HG03460 (cell line): ENCODE measurements around the gene P4HB.

Experiments used
- ATAC-seq: cut with Tn5 transposase; IDR thresholded peaks from one replicate; pipeline ENCODE4 v1.9.1; 2021; ENCODE audit not compliant: unreplicated experiment

P4HB gene

GRCh38 chr17:81813371-81813684 is 47.0 kb downstream of the P4HB start:
- ATAC-seq = no peak

DNA sequence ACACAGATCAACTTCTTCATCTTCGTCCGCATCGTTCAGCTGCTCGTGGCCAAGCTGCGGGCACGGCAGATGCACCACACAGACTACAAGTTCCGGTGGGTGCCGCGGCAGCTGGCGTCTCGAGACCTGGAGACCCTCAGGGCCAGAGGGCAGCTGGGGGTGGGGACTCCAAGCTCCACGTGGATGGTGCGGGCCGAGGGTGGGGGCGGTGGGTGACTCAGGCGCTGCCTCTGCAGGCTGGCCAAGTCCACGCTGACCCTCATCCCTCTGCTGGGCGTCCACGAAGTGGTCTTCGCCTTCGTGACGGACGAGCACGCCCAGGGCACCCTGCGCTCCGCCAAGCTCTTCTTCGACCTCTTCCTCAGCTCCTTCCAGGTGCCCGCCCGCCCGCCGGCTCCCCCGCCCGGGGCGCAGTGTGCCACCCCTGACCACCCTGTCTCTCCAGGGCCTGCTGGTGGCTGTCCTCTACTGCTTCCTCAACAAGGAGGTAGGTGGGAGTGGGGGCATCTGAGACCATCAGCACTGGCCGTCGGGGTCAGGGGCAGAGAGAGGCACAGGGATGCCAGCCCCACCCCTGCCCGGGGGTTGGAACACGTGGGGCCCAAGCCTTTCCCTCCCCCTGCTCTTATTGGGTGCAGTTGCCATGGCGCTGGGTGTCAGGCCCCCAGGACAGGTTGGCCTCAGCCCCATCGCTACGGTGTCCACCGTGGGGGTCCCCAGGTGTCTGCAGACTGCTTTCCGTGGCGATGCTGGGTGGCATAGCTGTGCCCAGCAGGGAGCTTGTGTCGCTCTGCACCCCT is 47.6 kb downstream of the P4HB start:
- ATAC-seq = no peak

DNA sequence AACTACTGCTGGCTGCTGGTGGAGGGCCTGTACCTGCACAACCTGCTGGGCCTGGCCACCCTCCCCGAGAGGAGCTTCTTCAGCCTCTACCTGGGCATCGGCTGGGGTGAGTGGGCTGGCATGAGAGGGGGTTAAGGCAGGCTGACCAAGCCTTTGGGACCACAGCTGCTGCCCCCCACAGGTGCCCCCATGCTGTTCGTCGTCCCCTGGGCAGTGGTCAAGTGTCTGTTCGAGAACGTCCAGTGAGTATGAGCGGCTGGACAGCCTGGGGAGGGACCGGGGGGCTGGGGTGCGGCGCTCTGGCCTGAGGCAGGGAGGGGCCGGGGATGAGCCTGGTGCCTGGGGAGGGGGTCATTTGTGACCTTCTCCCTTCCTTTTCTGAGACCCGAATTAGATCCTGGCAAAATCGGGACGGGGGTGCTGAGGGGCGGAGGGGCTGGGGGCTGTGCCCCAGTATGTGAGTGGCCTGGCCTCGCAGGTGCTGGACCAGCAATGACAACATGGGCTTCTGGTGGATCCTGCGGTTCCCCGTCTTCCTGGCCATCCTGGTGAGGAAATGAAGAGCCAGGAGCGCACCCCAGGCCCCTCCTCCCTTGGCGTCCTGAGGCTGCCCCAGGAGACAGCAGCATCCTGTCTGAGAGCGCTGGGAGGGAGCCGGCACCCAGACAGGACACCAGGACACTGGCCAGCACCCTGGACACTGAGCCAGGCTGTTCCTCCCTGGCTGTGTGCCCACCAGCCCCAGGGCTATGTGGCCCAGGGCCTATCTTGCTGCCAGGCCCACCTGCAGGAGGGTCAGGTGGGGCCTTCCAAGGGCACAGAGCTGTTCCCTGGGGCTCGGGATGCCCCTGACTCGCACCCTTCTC is 48.4 kb downstream of the P4HB start:
- ATAC-seq = no peak

GRCh38 chr17:81810892-81811704 is 49.2 kb downstream of the P4HB start:
- no peak for ATAC-seq

- no peak for ATAC-seq
These were observed 49.9 kb downstream of the P4HB start for GRCh38 chr17:81810476-81810875.

GRCh38 chr17:81809556-81809998 is 50.8 kb downstream of the P4HB start:
- ATAC-seq = no peak

DNA sequence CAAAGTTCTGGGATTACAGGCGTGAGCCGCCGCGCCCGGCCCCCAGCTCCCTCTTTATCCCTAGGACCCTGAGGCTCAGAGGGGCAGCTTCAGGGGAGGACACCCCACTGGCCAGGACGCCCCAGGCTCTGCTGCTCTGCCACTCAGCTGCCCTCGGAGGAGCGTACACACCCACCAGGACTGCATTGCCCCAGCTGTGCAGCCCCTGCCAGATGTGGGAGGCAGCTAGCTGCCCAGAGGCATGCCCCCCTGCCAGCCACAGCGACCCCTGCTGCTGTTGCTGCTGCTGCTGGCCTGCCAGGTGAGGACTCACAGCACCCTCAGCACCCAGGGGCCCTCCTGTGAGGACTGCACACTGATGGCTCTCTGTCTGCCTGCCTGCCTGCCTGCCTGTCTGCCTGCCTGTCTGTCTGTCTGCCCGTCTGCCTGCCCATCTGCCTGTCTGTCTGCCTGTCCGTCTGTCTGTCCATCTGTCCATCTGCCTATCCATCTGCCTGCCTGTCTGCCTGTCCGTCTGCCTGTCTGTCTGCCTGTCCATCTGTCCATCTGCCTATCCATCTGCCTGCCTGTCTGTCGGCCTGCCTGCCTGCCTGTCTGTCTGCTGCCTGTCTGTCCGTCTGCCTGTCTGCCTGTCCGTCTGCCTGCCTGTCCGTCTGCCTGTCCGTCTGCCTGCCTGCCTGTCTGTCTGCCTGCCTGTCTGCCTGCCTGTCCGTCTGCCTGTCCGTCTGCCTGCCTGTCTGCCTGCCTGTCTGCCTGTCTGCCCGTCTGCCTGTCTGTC is 51.4 kb downstream of the P4HB start:
- no peak for ATAC-seq

DNA sequence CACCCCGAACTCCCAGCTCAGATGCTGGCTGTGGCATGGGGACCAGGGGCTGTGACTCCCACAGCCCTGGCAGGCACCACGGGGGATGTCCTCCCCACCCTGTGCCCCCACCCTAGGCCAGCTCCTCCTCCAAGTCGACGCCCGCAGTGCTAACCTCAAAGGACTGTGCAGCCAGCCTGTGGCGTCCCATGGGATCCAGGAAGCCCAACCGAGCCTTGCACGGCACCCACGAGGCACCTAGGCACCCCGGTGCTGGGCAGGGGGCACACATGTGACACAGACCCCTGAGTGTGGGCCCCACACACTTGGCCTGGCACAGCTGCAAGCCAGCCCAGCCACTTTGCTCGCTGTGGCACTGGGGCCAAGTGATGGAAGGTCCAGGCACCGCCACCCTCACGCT is 52.5 kb downstream of the P4HB start:
- ATAC-seq = no peak

DNA sequence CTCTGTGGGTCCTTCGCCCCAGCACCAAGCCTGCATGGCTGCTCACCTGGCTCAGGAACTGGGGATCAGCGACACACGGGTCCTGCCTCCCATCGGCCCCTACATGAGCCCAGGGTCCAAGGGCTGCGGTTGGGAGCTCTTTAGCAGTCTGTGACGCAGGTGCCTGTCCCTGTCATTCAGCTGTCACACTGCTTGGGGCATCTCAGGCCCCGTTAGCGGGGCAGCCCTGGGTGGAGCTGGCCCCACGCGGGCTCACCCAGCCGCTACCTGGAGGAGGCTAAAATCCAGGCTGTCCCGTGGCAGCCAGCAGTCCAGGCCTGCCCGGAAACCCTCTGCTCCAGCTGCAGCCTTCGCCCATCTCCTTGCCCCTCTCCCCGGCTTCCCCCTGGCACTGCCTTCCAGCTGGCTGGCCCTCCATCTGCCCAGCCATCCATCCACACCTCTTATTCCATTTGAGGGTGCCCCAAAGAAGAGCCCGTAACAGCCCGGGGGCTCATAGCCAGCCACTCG is 53.1 kb downstream of the P4HB start:
- ATAC-seq = no peak

DNA sequence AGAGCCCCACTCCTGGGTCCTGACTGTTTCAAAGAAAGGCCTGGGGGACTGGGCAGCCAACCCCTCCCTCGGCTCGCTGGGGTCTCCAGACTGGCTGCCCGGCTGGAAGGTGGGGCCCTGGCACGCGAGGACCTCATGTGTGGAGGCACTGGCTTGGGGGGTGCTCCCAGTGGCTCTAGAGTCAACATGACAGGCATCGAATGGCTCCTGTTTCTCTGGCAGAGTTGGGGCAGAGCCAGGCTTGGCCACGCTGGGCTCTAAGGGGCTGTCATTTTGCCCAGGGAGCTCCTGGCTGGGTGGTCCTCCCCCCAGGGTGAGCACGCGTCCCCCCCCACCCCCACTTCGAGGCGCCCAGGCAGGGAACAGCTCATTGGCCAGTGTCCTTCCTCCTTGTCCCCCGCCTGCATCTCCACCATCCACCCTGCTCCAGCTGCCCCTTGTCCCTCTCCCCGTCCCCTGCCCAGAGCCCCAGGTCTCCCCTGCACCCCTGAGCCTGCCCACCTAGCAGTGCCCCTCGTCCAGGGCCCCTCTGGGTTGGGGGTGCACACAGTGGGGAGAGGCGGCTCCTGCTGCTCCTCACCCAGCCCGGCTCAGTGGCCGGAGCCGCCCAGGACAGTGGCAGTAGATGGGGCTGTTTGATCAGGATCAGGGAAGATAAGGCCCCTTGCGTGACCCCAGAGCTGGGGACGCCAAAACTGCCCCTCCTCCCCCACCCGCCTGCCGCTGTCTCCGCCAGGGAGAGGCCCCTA is 53.7 kb downstream of the P4HB start:
- no peak for ATAC-seq

GRCh38 chr17:81805707-81806460 is 54.5 kb downstream of the P4HB start:
- ATAC-seq = no peak

DNA sequence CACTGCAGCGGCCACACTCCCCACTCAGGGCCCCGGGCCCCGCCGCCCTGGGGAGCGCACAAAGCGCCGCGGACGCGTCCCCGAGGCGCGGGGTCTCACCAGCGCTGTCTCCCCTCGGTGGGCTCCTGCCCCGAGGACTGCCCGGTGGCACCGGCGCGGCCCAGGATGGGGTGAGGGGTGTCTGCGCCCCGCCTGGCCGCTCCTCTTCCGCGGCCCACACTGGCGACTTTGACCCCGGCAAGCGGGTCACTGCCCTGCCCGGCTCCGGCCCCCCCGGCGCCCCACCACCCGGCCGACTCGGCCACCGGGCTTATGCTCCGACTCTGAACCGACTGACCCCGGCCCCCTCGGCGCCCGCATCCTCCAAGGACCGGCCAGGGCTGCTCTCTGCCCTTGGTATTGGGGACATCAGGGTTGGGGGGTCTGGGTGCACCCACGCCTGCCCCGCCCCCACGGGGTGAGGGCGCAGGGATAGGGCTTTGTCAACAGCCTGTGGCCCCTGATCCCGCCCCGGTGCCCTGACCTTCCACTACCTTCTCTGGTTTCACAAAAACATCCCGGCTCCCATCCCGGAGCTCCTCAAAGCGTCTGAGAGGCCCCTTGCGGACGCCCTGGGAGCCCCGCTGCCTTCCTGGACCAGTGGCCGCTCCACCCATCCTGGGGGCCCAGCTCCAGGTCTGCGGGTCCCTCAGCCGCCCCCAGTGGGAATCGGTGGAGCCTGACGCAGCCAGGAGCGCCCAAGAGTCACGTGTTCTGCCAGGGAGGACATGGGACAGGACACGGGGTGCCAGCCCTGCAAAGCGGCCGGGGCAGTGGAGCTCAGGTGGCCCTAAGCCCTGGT is 55.6 kb downstream of the P4HB start:
- ATAC-seq = no peak

- ATAC-seq = no peak
These were observed 56.4 kb downstream of the P4HB start, which contains the start of gene GCGR for GRCh38 chr17:81803728-81804558. TSS of gene GCGR (plus strand) at chr17:81804150. CDS start at chr17:81809019, 4,869 bp downstream.

DNA sequence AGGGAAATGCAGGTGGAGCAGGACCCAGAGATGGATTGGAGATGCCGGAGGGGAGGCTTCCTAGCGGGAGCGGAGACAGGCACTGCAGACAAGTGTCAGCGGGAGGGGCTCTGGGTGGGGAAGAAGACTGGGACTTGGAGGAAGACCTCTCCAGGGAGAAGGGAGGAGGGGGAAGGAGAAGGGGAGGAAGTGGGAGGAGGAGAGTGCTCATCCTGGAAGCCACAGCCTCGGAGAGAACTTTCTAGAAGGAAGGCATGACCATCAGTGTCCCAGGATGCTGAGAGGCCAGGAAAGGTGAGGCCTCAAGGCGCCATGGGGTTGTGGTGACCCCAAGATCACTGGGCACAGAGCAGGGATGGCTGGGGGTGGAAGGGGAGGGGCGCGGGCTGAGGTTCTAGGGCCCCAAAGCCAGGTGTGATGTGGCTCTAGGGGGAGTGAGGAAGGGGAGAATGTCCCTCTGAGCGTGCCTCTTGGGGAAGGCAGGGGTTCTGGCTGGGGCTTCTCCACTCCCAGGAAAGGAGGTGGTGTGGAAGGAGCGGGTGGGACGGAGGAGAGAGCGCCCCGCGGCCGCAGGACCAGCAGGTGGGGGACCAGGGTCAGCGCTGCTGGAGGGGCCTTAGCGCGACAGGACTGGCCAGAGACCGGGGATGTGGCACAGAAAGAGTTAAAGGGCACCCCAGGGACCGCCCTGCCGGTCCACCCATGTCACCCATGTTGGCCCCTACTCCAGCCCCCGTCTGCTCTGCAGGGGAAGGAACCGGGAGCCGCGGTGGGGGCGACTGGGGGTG is 57.3 kb downstream of the P4HB start:
- ATAC-seq = no peak

DNA sequence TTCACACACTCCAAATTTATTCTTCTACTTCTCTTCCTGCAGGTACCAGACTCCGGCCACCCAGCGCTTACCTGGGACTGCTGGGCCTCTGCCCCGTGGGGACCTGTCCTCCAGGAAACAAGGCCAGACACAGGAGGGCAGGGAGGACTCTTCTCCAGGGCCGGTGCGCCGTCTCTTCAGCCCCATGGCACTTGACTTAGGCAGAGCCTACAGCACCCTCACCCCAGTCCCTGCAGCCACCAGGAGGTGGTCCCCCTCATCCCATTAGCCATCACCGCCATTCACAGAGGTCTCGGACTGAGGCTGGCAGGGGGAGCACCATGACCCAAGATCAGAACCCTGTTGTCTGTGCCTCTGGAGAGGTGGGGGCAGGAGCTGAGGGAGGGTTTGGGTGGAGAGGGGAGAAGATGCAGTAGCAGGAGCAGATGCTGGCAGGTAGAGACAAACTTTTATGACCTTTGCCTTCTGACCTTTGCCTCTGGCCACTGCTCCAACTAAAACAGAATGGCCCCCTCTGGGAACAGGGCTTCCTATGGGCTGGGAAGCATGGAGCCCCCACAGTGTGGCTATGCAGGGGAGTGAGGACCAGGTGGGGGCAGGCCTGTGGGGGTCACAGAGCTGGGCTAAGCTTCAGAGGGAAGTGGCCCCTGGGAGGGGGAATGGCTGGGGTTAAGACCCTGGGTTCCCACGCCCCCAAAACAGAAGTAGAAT is 58.1 kb downstream of the P4HB start:
- ATAC-seq = no peak

GRCh38 chr17:81801327-81801726 is 59.0 kb downstream of the P4HB start:
- ATAC-seq = no peak
